ENCODE data around the gene PLXNA2.

DNA sequence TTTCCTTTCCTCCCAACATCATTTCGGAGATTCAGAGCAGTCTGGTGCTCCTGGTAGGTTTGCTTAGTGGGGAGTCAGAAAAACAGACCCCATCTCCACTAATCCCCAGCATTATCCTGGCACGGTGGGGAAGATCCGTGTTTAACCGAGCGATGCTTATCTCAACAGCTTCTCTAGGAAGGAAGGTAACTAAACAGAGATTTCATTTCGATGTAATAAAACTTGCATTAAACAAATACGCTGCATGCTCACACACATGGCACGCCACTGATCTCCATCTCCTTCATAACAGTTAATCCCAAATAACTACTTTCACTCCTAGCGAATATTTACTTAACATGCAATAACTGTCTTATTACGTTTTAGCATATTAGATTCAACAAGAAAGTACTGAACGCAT, 188.6 kb downstream of the PLXNA2 start:
- TF ChIP-seq POLR2A (IDR thresholded peaks at IDR 0.05; ENCODE audit: low read depth): no peak
- TF ChIP-seq, protein P1, sequence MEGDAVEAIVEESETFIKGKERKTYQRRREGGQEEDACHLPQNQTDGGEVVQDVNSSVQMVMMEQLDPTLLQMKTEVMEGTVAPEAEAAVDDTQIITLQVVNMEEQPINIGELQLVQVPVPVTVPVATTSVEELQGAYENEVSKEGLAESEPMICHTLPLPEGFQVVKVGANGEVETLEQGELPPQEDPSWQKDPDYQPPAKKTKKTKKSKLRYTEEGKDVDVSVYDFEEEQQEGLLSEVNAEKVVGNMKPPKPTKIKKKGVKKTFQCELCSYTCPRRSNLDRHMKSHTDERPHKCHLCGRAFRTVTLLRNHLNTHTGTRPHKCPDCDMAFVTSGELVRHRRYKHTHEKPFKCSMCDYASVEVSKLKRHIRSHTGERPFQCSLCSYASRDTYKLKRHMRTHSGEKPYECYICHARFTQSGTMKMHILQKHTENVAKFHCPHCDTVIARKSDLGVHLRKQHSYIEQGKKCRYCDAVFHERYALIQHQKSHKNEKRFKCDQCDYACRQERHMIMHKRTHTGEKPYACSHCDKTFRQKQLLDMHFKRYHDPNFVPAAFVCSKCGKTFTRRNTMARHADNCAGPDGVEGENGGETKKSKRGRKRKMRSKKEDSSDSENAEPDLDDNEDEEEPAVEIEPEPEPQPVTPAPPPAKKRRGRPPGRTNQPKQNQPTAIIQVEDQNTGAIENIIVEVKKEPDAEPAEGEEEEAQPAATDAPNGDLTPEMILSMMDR (IDR thresholded peaks at IDR 0.05): no peak
